SK-N-SH (cell line): Measurements from ENCODE around the gene NAP1L1. TPM values are rescaled to one million over a fixed set of nuclear protein-coding genes. Genes with fewer than 3 reads are reported as not detected.

Source experiments
- CTCF ChIA-PET: fragments of 300-600, 350-600 bp; formaldehyde crosslinking; extraction: SDS; loops from one replicate; lab custom pipeline; 2021; lab: Yijun Ruan, JAX
- POLR2A ChIA-PET: fragments of 350-600 bp; sonication (Branson Sonifier 250); formaldehyde crosslinking; extraction: SDS; loops from one replicate; lab custom pipeline; 2020; ENCODE audit warnings: antibody characterized with exemption, inconsistent platforms; lab: Yijun Ruan, JAX
- DNase-seq: peaks from one replicate; pipeline ENCODE4 v3.0.0; 2012
- H2AFZ ChIP-seq: fragments of 200-600 bp; sonication (generic); 2 replicates; pipeline ENCODE4 v1.8.1; 2016; ENCODE audit warnings: antibody characterized with exemption, mild to moderate bottlenecking, low read depth
- H3F3A ChIP-seq: fragments of 200-600 bp; sonication (generic); replicated peaks from 2 replicates; pipeline ENCODE3; 2016; ENCODE audit warnings: antibody characterized with exemption, mild to moderate bottlenecking; ENCODE audit not compliant: insufficient read depth
- H3K27ac ChIP-seq, 2 experiments: fragments of 200-500 bp in 1 of 2; fragments of 200-600 bp in 1 of 2; sonication (Bioruptor generic) in 1 of 2; sonication (generic), shearing (Covaris generic) in 1 of 2; 2 replicates each; pipeline versions ENCODE4 v1.5.1 to v1.6.1; 2014 to 2016; ENCODE audit warnings: low read depth in 2 of 2, inconsistent platforms in 1 of 2, low read length in 1 of 2, mild to moderate bottlenecking in 1 of 2, mixed read lengths in 1 of 2
- H3K27me3 ChIP-seq: fragments of 200-600 bp; sonication (generic), shearing (Covaris generic); 2 replicates; pipeline ENCODE4 v1.6.1; 2016; ENCODE audit warnings: mixed run types; ENCODE audit not compliant: insufficient read depth
- H3K36me3 ChIP-seq, 2 experiments: fragments of 200-500 bp in 1 of 2; fragments of 200-600 bp in 1 of 2; sonication (Bioruptor generic) in 1 of 2; sonication (generic) in 1 of 2; replicated peaks in 1 of 2; 2 replicates each; pipeline versions ENCODE3 to v1.5.1; 2014 to 2016; ENCODE audit warnings: low read length in 1 of 2, mild to moderate bottlenecking in 1 of 2; ENCODE audit not compliant: insufficient read depth in 2 of 2, control insufficient read depth in 1 of 2
- H3K4me1 ChIP-seq, 2 experiments: fragments of 200-500 bp in 1 of 2; fragments of 200-600 bp in 1 of 2; sonication (Bioruptor generic) in 1 of 2; sonication (generic), shearing (Covaris generic) in 1 of 2; 2 replicates each; pipeline versions ENCODE4 v1.5.1 to v1.6.1; 2014 to 2016; ENCODE audit warnings: low read depth in 1 of 2, low read length in 1 of 2, mixed run types in 1 of 2; ENCODE audit not compliant: insufficient read depth in 2 of 2, control insufficient read depth in 1 of 2
- H3K4me2 ChIP-seq: fragments of 200-600 bp; sonication (generic), shearing (Covaris generic); 2 replicates; pipeline ENCODE4 v1.6.1; 2017; ENCODE audit warnings: mixed run types
- H3K4me3 ChIP-seq, 2 experiments: fragments of 200-500 bp in 1 of 2; fragments of 200-600 bp in 1 of 2; sonication (Bioruptor generic) in 1 of 2; sonication (generic), shearing (Covaris generic) in 1 of 2; 2 replicates each; pipeline versions ENCODE4 v1.5.1 to v1.8.1; 2014 to 2016; ENCODE audit warnings: low read depth in 2 of 2, inconsistent platforms in 1 of 2, low read length in 1 of 2, mild to moderate bottlenecking in 1 of 2, mixed read lengths in 1 of 2, moderate library complexity in 1 of 2
- H3K79me2 ChIP-seq: fragments of 200-600 bp; sonication (generic); 2 replicates; pipeline ENCODE4 v1.8.1; 2017; ENCODE audit warnings: mild to moderate bottlenecking; ENCODE audit not compliant: insufficient read depth
- H3K9ac ChIP-seq: fragments of 200-600 bp; sonication (generic); 2 replicates; pipeline ENCODE4 v1.6.1; 2017; ENCODE audit warnings: mixed run types
- H3K9me2 ChIP-seq: fragments of 200-600 bp; sonication (generic); 2 replicates; pipeline ENCODE4 v1.6.1; 2017; ENCODE audit warnings: mixed run types
- H3K9me3 ChIP-seq: fragments of 200-600 bp; sonication (generic); 2 replicates; pipeline ENCODE4 v1.6.1; 2017; ENCODE audit warnings: mixed run types, mild to moderate bottlenecking, moderate library complexity
- H4K20me1 ChIP-seq: fragments of 200-600 bp; sonication (generic); 2 replicates; pipeline ENCODE4 v1.6.1; 2017; ENCODE audit warnings: mild to moderate bottlenecking, mixed run types; ENCODE audit not compliant: insufficient read depth
- EP300 ChIP-seq, 2 experiments: IDR thresholded peaks; 2 replicates each; pipeline versions ENCODE4 v1.4.0 to v1.6.1; 2012; ENCODE audit warnings: borderline replicate concordance in 1 of 2, low read depth in 1 of 2, low read length in 1 of 2
- MEF2A ChIP-seq: IDR thresholded peaks from 2 replicates; pipeline ENCODE4 v1.4.0; 2012; ENCODE audit warnings: low read depth, borderline replicate concordance
- NFIC ChIP-seq: IDR thresholded peaks from 2 replicates; pipeline ENCODE4 v1.4.0; 2012; ENCODE audit warnings: borderline replicate concordance
- RAD21 ChIP-seq: IDR thresholded peaks from 2 replicates; pipeline ENCODE4 v1.6.1; 2012; ENCODE audit warnings: mild to moderate bottlenecking, low read length
- RCOR1 ChIP-seq: fragments of 150-350 bp; IDR thresholded peaks from 2 replicates; pipeline ENCODE4 v1.6.1; 2017; ENCODE audit warnings: antibody characterized with exemption, low read length
- SMC3 ChIP-seq: IDR thresholded peaks from 2 replicates; pipeline ENCODE4 v1.6.1; 2012; ENCODE audit warnings: low read depth, low read length, improper control_type of control experiment
- WGBS: methylation state at CpG from one replicate; pipeline ENCODE4 v1.1.6; 2017; ENCODE audit warnings: low lambda C conversion rate; 5-methylcytosine and 5-hydroxymethylcytosine counted together
- polyA plus RNA-seq, 3 experiments: library from polyadenylated mRNA; depleted of rRNA; stranded (reverse); fragments of >200 nt; gene quantifications; 2 replicates each; pipeline ENCODE4 v1.2.3, GENCODE V29; 2012
- TF ChIP-seq, protein P1 (sequence below): IDR thresholded peaks from 2 replicates; pipeline ENCODE4 v1.6.1; 2012; ENCODE audit warnings: mild to moderate bottlenecking, low read depth, low read length, moderate library complexity
- TF ChIP-seq, protein P2 (sequence below): IDR thresholded peaks from 2 replicates; pipeline ENCODE4 v1.4.0; 2012; ENCODE audit warnings: low read depth, borderline replicate concordance
- TF ChIP-seq, protein P3 (sequence below): fragments of 150-350 bp; IDR thresholded peaks from 2 replicates; pipeline ENCODE4 v1.6.1; 2016; ENCODE audit warnings: mild to moderate bottlenecking, low read depth, low read length
- TF ChIP-seq, protein P4 (sequence below): IDR thresholded peaks from 2 replicates; pipeline ENCODE4; 2012

The NAP1L1 gene
- polyA plus RNA-seq, 1 of the 3 experiments (the other 2 are of a cell fraction), result 197 TPM

DNA sequence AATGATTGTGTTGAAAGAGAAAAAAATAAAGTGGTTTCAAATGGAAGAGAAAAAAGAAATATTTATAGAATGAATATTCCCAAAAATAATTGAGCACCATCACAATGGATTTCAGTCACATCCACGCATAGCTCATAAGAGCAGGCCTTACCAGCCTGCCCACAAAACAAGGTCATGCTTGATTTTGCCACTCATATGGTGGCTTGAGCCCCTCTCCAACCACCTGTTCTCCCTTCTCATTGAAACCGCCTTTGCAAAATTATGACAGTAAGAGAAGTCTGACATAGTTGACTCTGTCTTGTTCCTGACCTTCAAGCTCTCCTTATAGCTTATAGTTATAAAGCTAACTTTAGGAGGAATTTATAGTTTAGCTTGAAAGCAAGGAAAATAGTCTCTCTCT, 33.3 kb upstream of the NAP1L1 start (continued):
- TF ChIP-seq, protein P1, sequence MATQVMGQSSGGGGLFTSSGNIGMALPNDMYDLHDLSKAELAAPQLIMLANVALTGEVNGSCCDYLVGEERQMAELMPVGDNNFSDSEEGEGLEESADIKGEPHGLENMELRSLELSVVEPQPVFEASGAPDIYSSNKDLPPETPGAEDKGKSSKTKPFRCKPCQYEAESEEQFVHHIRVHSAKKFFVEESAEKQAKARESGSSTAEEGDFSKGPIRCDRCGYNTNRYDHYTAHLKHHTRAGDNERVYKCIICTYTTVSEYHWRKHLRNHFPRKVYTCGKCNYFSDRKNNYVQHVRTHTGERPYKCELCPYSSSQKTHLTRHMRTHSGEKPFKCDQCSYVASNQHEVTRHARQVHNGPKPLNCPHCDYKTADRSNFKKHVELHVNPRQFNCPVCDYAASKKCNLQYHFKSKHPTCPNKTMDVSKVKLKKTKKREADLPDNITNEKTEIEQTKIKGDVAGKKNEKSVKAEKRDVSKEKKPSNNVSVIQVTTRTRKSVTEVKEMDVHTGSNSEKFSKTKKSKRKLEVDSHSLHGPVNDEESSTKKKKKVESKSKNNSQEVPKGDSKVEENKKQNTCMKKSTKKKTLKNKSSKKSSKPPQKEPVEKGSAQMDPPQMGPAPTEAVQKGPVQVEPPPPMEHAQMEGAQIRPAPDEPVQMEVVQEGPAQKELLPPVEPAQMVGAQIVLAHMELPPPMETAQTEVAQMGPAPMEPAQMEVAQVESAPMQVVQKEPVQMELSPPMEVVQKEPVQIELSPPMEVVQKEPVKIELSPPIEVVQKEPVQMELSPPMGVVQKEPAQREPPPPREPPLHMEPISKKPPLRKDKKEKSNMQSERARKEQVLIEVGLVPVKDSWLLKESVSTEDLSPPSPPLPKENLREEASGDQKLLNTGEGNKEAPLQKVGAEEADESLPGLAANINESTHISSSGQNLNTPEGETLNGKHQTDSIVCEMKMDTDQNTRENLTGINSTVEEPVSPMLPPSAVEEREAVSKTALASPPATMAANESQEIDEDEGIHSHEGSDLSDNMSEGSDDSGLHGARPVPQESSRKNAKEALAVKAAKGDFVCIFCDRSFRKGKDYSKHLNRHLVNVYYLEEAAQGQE, result no peak

DNA sequence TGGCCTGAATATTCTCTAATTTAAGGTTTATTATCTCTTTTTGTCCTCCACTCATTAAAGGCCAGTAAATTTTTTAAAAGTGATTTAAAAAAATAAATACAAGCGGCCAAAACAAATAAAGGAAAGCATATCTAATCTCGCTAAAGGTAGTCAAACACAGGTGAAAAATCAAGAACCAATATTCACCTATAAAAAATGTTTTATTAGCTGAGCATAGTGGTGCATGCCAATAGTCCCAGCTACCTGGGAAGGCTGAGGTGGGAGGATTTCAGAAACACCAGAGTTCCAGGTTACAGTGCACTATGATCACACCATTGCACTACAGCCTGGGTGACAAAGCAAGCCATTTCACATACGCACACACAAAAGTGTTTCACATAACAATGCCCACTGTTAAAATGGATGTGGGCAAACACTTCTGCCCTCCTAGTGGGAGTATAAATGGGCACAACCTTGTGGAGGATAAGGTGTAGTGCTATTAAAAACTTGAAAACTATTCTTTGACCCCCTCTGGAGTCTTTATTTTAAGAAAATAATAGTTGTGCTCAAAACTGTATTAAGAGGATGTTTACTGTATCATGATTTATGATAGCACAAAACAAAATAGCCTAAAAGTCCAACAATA, 32.7 kb upstream of the NAP1L1 start:
- WGBS, result 94% methylated on average over 3 of the region's 3 CpGs
- POLR2A ChIA-PET, result no interaction called here

More for the DNA sequence above, 32.7 kb upstream of the NAP1L1 start:
- Histone ChIP-seq H3K4me1 (no peaks in the 10 kb centered on the region), H2AFZ (no peak overlapping the region), H3K9me2 (no peaks in the 10 kb centered on the region), H3F3A (no peaks in the 10 kb centered on the region), H3K27ac (no peak overlapping the region), H3K4me2 (no peak overlapping the region), H3K9me3 (no peaks in the 10 kb centered on the region), H4K20me1 (no peaks in the 10 kb centered on the region), H3K9ac (no peak overlapping the region), H3K4me3 (no peak overlapping the region), H3K79me2 (no peaks in the 10 kb centered on the region), H3K27me3 (no peaks in the 10 kb centered on the region), H3K36me3 (no peaks in the 10 kb centered on the region)
- CTCF ChIA-PET, result no interaction called here
- no peak for DNase-seq
- TF ChIP-seq RCOR1 (no peak), NFIC (no peak), EP300 (IDR thresholded peaks at IDR 0.05; ENCODE audit: borderline replicate concordance in 1 of 2, low read depth in 1 of 2, low read length in 1 of 2) (no peak), MEF2A (no peak), RAD21 (no peak), SMC3 (no peak)
- TF ChIP-seq, protein P2, sequence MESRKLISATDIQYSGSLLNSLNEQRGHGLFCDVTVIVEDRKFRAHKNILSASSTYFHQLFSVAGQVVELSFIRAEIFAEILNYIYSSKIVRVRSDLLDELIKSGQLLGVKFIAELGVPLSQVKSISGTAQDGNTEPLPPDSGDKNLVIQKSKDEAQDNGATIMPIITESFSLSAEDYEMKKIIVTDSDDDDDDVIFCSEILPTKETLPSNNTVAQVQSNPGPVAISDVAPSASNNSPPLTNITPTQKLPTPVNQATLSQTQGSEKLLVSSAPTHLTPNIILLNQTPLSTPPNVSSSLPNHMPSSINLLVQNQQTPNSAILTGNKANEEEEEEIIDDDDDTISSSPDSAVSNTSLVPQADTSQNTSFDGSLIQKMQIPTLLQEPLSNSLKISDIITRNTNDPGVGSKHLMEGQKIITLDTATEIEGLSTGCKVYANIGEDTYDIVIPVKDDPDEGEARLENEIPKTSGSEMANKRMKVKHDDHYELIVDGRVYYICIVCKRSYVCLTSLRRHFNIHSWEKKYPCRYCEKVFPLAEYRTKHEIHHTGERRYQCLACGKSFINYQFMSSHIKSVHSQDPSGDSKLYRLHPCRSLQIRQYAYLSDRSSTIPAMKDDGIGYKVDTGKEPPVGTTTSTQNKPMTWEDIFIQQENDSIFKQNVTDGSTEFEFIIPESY, result no peak
- TF ChIP-seq, protein P3, sequence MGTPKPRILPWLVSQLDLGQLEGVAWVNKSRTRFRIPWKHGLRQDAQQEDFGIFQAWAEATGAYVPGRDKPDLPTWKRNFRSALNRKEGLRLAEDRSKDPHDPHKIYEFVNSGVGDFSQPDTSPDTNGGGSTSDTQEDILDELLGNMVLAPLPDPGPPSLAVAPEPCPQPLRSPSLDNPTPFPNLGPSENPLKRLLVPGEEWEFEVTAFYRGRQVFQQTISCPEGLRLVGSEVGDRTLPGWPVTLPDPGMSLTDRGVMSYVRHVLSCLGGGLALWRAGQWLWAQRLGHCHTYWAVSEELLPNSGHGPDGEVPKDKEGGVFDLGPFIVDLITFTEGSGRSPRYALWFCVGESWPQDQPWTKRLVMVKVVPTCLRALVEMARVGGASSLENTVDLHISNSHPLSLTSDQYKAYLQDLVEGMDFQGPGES, result no peak
- TF ChIP-seq, protein P4, sequence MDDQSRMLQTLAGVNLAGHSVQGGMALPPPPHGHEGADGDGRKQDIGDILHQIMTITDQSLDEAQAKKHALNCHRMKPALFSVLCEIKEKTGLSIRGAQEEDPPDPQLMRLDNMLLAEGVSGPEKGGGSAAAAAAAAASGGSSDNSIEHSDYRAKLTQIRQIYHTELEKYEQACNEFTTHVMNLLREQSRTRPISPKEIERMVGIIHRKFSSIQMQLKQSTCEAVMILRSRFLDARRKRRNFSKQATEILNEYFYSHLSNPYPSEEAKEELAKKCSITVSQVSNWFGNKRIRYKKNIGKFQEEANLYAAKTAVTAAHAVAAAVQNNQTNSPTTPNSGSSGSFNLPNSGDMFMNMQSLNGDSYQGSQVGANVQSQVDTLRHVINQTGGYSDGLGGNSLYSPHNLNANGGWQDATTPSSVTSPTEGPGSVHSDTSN, result no peak
- TF ChIP-seq, all 33 proteins: peak for 0
